ENCODE data around the gene LYRM4. TPM values are rescaled to one million over a fixed set of nuclear protein-coding genes. Genes with fewer than 3 reads are reported as not detected.

LYRM4 gene
- total RNA-seq, 4 donors from 2014 or later: 21.4 to 47.8 (median 26.2) TPM

DNA sequence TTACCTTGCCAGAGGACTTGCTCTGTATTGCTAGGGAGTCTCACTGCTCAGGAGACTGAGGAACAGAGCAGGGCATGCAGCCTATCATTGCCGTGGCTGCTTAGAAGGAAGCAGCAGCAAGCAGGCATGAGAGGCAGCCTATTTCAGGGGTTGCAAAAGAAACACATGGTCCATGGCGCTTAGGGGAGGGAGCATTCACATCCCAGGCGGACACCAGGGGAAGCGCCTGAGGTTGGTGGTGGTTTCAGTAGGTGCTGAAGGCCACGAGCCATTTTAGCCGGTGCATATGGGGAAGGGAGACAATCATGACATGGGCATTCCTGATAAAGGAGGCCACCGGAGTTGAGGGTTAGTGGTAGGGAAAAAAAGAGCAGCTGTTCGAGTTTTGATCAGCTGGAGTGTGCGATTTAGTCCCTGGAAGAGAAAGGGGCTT, 21.5 kb upstream of the LYRM4 start:
- no peak for DNase-seq (ENCODE audit: low spot score)
- ATAC-seq (ENCODE audit: low FRiP score): no peak
- TF ChIP-seq, protein P1, sequence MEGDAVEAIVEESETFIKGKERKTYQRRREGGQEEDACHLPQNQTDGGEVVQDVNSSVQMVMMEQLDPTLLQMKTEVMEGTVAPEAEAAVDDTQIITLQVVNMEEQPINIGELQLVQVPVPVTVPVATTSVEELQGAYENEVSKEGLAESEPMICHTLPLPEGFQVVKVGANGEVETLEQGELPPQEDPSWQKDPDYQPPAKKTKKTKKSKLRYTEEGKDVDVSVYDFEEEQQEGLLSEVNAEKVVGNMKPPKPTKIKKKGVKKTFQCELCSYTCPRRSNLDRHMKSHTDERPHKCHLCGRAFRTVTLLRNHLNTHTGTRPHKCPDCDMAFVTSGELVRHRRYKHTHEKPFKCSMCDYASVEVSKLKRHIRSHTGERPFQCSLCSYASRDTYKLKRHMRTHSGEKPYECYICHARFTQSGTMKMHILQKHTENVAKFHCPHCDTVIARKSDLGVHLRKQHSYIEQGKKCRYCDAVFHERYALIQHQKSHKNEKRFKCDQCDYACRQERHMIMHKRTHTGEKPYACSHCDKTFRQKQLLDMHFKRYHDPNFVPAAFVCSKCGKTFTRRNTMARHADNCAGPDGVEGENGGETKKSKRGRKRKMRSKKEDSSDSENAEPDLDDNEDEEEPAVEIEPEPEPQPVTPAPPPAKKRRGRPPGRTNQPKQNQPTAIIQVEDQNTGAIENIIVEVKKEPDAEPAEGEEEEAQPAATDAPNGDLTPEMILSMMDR (IDR thresholded peaks at IDR 0.05): no peak

DNA sequence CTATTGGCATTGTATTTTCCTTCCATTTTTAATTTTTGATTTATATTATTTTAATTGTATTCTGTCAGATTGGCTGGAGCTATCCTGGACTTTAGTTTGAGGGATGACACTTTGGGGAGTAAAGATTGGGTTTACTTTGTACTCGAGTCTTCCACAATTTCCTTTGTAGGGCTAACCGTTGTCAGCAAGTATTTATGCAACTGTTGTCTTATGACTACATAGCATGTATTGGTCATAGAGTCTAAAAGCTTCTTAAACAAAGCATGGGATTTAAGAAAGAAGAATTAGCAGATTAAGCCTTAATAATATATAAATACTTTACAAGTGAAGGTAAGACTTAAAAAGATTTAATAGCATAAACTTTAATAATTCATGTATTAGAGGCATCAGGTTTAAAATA, 20.2 kb upstream of the LYRM4 start:
- ATAC-seq (ENCODE audit: low FRiP score) (no peak), DNase-seq (ENCODE audit: low spot score) (no peak)
- TF ChIP-seq, protein P1 (IDR thresholded peaks at IDR 0.05): no peak

DNA sequence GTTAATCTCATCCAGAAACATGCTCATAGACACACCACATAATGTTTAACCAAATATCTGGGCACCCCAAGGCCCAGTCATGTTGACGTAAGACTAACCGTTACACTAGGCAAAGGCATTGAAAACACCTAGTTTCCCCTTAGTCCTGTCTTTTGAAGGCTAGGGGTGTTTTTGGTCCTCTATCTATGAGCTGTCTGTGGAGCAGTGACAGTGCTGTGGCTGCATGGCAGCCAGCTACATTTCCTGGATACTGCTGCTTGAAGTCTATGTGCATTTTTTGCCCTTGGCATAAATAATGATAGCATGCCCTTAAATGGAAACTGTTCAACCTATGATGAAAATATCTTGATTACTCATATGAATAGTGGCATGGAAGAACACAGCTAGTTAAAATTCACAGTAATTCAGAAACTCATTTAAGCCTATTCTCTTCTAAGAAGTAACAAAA, 19.2 kb upstream of the LYRM4 start:
- no peak for ATAC-seq (ENCODE audit: low FRiP score)
- DNase-seq (ENCODE audit: low spot score): no peak
- TF ChIP-seq, protein P1 (IDR thresholded peaks at IDR 0.05): no peak

DNA sequence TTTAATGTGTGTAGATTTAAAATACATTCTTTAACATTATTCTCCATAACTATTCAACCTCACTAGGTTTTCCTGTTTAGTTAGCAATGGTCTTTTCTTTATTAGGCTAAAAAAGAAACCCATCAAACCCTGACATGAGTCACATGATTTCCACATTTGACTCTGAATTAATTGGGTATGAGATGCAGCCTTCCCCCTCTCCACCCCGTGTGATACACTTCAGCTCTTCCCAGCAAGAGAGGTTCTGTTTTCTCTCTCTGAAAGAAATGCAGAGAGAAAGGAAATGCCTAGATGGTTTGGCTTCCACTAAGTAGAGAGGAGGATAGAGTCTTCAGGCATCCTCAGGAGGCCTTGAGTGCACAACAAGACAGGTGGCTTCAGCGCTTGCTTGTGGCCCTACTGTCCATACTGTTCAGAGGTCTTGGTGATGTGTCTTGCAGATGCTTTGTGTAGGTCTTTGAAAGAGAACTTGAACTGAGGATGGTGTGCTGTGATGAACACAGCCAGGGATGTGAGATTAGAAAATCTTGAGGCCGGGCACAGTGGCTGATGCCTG, 17.9 kb upstream of the LYRM4 start:
- ATAC-seq (ENCODE audit: low FRiP score) (no peak), DNase-seq (ENCODE audit: low spot score) (no peak)
- TF ChIP-seq, protein P1 (IDR thresholded peaks at IDR 0.05): no peak

DNA sequence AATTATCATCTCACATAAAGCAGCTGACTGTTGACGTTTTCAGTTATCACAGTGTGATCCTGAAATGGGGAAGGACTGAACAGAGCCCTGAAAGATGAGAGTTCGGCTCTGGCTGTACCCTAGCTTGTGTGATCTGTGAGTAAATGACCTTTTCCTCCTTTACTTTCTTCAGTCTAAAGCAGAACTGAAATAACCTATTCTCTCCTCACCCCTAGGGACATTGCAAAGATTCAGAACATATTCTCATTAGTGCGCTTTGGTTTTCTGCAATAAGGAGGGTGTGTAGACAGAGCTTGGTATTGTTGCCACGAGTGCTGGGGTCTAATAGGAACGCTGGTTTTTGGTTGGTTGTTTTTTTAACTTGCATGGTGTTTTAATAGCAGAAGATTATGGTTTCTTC, 17.3 kb upstream of the LYRM4 start:
- ATAC-seq (ENCODE audit: low FRiP score) (no peak), DNase-seq (ENCODE audit: low spot score) (no peak)
- TF ChIP-seq, protein P1 (IDR thresholded peaks at IDR 0.05): no peak

DNA sequence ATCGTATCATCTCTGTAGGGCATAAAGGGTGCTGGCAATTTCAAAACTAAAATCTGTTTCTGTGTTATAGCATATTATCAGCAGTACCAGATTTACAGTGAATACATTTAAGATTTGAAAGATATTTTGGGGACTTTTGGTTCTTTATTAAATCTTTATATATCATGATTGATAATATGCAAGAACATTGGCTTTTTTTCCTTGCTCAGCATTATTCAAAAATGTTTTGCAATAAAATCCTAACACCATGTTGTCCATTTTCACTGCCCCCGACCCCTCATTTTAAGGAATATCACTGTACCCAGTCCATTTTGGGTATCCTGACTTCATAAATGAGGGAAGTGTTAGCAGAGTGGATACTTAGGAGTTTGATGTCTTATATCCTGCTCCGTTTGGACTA, 16.8 kb upstream of the LYRM4 start:
- TF ChIP-seq, protein P1 (IDR thresholded peaks at IDR 0.05): no peak
- no peak for DNase-seq (ENCODE audit: low spot score)
- no peak for ATAC-seq (ENCODE audit: low FRiP score)

DNA sequence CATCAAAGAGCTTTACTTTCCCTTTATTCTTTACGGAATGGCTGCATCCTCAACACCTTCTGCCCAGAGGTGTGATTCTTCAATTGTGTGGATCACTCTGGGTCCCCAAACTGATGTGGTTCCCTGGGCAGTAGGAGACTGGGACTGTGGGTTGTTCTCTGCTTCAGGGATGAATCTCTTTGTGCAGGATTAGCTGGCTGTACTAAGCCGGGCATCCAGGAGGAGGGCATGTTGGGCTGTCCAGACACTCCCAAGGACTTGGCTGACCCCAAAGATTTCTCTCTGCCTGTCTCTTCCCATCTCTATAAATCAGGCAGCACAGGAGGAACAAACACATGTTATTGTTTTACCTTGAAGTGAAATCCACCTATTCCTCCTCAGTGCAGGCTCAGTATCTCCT, 15.8 kb upstream of the LYRM4 start:
- ATAC-seq (ENCODE audit: low FRiP score) (no peak), DNase-seq (ENCODE audit: low spot score) (no peak)
- TF ChIP-seq, protein P1 (IDR thresholded peaks at IDR 0.05): no peak

All from omental fat pad (tissue), 4 donors.